Right renal pelvis (tissue), 4 donors: ENCODE data around the gene FIBCD1. TPM values are rescaled to one million over a fixed set of nuclear protein-coding genes. Genes with fewer than 3 reads are reported as not detected.

Source experiments
- DNase-seq, 4 donors: peaks; one replicate each; pipeline ENCODE4 v3.0.0-alpha.2; 2013; ENCODE audit warnings: low read depth in 4 of 4, low spot score in 3 of 4, missing footprints in 1 of 4
- polyA plus RNA-seq, 4 donors: library from polyadenylated mRNA; unstranded; fragments of 120-200 nt; gene quantifications; one replicate each; pipeline ENCODE4 v1.2.1, GENCODE V29; 2013; ENCODE audit not compliant: insufficient read length in 4 of 4

FIBCD1 gene
- polyA plus RNA-seq, 4 donors, result 0.17 to 0.60 (median 0.37) TPM

DNA sequence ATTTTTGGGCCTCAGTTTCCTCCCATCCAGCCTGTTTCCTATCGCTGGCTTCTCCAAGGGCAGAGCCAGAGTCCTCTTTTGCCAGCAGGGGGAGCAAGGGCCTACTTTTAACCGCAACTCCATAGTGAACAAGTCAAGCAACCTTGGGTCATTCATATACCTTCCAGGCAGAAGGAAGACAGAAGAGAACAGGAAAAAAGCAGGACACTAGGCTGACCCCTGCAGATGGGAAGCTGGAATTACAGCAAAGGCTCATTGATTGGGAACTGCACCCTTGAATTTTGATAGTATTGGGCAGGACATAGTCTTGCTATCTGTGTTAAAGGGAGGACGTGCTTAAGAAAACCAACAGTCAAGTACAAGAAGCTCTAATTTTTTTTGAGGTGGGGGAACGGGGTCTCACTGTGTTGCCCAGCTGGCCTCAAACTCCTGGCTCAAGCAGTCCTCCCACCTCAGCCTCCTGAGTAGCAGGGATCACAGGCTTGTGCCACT is 72.5 kb downstream of the FIBCD1 start:
- peak in 3 of 4 donors; percentile 63 to 74 (median 68) for DNase-seq

DNA sequence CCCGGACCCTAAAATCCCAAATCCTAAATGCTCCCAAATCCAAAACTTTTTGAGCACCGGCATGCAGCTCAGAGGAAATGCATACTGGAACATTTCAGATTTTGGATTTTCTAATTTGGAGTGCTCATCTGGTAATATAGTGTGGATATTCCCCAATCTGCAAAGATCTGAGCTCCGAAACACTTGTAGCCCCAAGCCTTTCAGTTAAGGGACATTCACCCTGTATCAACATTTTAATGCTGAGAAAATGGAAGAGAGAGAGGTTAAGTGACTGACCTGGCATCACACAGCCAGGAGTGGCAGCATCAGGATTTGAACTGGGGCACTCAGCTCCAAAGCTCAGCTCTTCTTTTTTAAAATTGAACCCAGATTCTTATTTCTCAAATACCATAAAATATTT is 73.1 kb downstream of the FIBCD1 start:
- DNase-seq, result no peak

DNA sequence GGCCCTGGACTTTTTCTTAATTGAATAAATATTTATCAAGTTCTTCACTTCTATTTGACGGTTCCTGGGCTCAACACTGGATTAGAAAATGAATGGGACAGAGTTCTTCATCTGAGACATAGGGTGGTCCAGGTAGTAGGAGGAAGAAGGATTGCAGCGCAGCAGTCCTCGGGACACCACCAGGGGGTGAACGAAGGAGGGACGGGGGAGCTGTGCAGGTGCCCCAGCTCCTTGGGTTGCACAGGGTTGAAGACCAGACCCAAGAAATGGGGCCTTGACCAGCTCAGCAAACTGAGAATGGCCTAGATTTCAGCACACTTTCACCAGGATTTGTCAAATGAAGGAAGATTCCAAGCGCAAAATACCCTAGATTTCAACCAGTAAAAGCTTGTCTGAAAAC is 74.5 kb downstream of the FIBCD1 start:
- DNase-seq, result no peak

DNA sequence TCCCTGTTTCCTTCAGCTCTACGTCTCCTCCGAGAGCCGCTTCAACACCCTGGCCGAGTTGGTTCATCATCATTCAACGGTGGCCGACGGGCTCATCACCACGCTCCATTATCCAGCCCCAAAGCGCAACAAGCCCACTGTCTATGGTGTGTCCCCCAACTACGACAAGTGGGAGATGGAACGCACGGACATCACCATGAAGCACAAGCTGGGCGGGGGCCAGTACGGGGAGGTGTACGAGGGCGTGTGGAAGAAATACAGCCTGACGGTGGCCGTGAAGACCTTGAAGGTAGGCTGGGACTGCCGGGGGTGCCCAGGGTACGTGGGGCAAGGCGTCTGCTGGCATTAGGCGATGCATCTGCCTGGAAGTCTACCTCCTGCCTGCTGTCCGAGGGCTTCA is 76.3 kb downstream of the FIBCD1 start:
- no peak for DNase-seq

DNA sequence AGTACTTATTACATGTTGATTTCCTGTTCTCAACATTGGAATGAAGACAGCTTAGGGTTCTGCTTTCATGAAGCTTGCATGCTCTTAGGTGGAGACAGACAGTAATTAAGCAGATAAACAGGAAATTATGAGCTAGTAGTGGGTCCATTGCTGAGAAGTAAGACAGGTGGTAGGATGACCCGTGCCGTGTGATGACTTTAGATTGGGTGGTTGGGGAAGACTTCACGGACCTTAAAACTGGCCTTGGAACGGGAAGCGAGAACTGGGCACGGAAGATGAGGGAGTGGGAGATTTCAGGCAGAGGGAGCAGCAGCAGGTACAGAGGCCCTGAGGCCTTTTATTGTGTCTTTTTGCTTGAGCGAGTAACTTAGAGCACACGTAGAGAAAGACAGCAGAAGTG is 76.8 kb downstream of the FIBCD1 start:
- no peak for DNase-seq

DNA sequence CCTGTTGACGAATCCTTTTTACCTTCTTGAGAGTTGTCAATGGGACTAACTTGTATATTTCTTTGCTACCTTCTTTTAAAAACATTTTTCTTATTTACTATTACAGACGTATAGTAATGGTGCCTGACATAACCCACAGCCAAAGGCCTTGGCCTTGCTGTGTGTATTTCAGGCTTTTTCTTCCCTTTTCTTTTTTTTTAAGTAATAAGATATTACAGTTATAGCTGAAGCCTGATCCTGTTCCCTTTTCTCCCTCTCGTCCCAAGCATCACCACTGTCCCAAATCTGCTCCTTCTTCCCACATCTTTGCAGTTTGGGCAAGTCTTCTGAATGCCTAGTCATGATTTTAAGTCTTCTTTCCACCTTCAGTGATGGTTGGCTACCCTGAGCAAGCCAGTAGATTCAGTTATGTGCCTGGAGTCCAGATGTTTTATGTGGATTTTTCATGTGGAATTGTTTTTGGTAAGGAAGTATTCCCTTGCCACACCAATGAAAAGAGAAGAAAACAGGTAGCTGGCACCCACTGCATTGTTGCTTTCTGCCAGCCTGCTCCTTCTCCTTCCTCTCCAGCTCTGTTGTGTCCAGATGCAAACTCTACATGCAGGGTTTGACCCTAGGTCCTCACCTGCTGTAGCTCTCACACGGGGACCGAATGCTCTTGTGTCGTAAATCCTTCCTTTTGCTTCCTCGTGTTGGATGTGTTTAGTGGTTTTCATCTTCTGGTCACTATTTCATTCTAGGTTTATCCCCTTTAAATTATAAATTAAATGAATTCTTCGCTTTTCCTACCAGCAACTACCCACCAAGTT is 77.5 kb downstream of the FIBCD1 start:
- no peak for DNase-seq

DNA sequence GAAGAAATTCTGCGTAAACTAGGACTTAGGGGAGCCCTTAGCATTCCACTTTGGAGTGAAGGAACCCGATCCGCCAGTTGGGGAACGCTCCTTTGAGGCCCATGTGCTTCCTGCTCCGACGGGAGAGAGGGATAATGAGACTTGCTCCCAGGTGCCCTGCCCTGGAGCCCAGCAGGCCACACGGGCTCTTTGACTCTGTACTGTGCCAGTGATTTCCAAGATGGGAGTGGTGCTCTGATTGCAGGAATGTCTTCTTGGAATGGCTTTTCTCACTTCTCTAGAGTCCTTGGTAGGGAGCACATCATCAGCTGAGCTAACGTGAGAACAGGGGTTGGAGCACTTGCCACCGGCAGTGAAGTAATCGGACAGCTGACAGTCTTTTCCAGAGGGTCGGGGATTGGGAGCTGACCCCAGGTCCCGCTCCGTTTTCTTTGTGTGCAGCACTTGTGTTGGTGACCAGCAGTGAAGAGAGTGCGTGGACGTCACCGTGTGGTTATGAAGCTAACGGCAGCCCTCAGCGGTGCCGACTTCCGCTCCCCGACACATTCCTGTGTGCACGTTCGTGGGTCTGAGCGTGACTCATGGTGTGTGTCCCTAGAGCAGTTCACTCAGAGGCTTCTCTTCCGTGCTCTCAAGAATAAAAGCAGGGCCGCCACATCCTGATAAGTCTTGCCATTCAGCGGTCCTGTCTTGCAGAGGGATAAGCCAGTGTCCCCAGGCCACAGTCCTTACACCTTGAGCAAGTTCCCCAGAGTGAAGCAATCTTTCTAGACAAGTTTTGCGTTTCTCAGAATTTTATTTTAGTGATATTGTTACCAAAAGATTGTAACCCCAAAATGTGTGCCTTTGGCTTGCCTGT is 78.4 kb downstream of the FIBCD1 start:
- DNase-seq, result no peak

DNA sequence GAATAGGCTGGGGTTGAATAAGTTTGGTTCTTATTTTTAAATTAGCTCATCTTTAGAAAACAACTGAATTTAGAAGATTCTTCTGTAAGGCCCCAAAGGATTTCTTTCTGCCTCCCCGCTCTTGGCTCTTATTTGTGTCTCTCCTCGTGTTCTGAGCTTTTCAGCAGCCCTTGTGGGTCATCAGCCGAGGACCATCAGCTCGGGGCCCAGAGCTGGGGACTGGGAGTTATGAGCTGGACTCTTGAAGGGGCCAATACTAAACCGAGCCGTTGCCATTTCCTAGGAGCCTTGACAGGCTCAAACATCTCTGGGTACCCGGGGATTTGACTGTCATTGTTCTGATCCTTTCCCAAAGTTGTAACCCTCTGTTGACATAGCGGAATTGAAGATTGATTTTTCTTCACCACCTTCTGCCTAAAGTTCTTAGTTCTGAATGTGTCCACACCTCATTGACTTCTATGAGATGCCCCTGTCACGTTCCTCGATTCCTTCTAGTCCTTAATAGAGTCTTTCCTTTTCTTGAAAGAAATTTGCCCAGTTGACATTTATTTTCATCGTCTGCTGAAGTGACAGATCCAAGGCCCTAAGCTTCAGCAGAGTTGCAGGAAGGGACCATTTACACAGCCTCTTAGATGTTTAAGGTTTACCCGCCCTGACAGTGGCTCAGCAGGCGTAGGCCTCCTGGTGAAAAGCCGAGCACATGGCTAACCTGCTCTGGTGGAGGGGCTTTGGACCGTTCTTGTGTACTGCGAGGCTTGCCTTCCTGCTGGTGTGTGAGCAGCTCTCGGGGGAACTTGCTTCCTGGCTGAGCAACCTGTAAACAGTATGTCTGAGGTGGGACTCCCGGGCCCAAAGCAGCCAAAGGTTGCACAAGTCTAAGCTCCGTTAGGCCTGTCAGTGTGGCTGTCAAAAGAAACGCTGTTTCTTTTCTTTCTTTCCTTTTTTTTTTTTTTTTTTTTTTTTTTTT is 80.0 kb downstream of the FIBCD1 start:
- no peak for DNase-seq

DNA sequence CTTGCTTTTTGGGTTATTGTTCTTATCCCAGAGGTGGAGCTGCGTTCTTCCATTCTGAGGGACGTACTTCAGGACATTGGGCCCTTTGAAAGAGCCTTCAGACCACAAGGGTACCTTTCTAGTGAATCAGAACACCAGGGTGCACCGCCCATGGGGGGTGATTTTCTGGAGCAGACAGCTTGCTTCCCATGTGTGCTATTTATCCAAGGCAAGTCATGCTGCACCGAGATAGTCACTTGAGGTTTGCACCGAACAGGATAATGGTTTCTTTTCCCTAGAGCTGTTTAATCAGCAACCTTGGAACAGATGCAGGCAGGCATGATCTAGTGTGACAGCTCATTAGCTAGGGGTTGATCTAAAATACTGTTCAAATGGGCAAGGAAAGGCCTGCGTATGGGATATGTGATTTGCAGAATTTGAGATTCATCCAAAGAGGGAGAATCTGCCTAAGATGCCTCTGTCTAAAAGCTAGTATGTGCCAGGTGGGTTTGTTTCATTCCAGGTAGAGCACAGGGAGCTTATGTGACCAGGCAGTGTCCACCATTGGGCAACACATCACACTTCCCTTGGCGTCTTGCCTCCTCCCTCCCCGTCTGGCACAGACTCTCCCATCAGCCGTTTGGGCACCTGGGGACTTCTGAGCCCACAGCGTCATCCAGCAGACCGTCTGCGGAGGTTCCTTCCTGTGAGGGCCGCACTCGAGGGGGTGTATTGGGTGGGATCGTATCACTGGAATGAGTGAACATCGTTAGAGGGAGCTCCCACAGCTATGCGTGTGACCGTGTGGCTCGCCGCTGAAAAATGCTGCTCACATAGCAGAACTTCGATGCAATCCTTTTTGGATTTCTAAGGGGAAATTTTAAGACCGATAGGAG is 80.9 kb downstream of the FIBCD1 start:
- no peak for DNase-seq

DNA sequence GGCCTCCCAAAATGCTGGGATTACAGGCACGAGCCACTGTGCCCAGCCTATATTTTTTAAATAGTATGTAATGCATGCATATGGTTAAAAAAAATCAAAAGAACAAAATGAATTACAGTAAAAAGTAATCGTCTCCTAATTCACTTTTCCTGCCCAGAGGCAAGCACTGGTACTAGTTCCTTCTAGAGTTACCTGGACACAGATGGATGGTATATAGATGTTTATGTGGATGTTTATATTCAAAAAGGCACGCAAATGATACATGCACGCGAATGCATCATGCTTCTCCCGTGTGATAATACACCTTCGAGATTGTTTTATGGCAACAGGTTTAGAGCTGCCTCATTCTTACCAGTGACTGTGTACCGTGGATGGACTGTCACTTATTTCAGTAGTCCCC is 82.6 kb downstream of the FIBCD1 start:
- no peak for DNase-seq

DNA sequence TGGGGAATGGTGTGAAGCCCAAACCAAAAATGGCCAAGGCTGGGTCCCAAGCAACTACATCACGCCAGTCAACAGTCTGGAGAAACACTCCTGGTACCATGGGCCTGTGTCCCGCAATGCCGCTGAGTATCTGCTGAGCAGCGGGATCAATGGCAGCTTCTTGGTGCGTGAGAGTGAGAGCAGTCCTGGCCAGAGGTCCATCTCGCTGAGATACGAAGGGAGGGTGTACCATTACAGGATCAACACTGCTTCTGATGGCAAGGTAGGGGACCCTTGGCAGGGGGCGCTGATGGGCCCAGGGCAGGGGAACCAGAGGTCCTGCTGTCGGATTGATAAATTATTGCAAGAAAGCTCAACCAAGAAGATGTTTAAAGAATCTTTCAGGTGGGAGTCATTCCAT is 84.2 kb downstream of the FIBCD1 start:
- DNase-seq, result no peak

DNA sequence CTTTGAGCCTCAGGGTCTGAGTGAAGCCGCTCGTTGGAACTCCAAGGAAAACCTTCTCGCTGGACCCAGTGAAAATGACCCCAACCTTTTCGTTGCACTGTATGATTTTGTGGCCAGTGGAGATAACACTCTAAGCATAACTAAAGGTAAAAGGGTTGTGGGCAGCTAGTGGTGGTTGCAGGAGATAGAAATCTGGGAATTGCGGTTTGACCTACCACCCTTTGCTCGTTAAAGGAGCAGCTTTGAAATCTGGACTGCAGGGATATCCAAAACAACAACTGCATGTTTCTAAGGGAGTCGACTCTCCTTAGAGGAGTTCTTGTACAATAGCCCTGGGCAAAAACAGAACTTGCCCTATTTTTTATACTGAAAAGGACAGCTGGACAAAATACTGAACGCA is 85.0 kb downstream of the FIBCD1 start:
- DNase-seq, result no peak

DNA sequence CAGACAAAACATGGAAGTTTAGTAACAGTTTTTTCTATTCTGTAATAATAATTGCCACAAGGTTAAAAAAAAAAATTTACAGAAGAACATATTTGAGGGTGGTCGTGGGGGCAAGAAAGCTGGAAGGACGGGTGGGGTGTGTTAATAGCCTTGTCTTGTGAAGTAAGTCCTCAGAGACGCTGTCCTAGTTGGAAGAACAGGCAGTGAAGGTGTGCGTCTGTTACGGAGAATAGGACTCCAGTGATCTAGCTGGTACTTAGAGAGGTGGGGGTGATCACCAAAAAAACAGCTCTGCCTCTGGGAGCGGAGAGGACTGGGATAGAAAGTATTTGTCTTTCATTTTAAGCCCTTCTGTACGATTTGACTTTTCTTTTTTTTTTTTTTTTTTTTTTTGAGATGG is 86.2 kb downstream of the FIBCD1 start:
- DNase-seq, result no peak

Other genes starting within 250 kb of the FIBCD1 start
- gene EXOSC2, start 245.5 kb downstream of the FIBCD1 start, polyA plus RNA-seq, result 10 to 100 TPM; 34.2 to 41.5 (median 36.3) TPM
- 10 to 100 TPM; 82.1 to 89.5 (median 82.7) TPM for gene ABL1, start 104.0 kb downstream of the FIBCD1 start, polyA plus RNA-seq
- under 1 TPM; 0.27 to 0.38 (median 0.30) TPM for gene QRFP, start 42.4 kb downstream of the FIBCD1 start, polyA plus RNA-seq
- gene LAMC3, start 69.9 kb upstream of the FIBCD1 start, polyA plus RNA-seq, result 10 to 100 TPM; 20.1 to 31.2 (median 25.5) TPM
- 100 to 1,000 TPM; 374 to 426 (median 388) TPM for gene AIF1L, start 157.3 kb upstream of the FIBCD1 start, polyA plus RNA-seq
- 10 to 100 TPM; 44.5 to 61.3 (median 50.6) TPM for gene NUP214, start 186.3 kb upstream of the FIBCD1 start, polyA plus RNA-seq